ENCODE data around the gene KDM3B.
A peak's percentile ranks its signal among the peaks of the same experiment; 100 is the strongest.
"Not testable (repeated sequence)": the region's sequence is repeated elsewhere in the genome, so short reads cannot be mapped to it uniquely, and the experiment has no call there.

Gene KDM3B, protein sequence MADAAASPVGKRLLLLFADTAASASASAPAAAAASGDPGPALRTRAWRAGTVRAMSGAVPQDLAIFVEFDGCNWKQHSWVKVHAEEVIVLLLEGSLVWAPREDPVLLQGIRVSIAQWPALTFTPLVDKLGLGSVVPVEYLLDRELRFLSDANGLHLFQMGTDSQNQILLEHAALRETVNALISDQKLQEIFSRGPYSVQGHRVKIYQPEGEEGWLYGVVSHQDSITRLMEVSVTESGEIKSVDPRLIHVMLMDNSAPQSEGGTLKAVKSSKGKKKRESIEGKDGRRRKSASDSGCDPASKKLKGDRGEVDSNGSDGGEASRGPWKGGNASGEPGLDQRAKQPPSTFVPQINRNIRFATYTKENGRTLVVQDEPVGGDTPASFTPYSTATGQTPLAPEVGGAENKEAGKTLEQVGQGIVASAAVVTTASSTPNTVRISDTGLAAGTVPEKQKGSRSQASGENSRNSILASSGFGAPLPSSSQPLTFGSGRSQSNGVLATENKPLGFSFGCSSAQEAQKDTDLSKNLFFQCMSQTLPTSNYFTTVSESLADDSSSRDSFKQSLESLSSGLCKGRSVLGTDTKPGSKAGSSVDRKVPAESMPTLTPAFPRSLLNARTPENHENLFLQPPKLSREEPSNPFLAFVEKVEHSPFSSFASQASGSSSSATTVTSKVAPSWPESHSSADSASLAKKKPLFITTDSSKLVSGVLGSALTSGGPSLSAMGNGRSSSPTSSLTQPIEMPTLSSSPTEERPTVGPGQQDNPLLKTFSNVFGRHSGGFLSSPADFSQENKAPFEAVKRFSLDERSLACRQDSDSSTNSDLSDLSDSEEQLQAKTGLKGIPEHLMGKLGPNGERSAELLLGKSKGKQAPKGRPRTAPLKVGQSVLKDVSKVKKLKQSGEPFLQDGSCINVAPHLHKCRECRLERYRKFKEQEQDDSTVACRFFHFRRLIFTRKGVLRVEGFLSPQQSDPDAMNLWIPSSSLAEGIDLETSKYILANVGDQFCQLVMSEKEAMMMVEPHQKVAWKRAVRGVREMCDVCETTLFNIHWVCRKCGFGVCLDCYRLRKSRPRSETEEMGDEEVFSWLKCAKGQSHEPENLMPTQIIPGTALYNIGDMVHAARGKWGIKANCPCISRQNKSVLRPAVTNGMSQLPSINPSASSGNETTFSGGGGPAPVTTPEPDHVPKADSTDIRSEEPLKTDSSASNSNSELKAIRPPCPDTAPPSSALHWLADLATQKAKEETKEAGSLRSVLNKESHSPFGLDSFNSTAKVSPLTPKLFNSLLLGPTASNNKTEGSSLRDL (N-terminal part only)

DNA sequence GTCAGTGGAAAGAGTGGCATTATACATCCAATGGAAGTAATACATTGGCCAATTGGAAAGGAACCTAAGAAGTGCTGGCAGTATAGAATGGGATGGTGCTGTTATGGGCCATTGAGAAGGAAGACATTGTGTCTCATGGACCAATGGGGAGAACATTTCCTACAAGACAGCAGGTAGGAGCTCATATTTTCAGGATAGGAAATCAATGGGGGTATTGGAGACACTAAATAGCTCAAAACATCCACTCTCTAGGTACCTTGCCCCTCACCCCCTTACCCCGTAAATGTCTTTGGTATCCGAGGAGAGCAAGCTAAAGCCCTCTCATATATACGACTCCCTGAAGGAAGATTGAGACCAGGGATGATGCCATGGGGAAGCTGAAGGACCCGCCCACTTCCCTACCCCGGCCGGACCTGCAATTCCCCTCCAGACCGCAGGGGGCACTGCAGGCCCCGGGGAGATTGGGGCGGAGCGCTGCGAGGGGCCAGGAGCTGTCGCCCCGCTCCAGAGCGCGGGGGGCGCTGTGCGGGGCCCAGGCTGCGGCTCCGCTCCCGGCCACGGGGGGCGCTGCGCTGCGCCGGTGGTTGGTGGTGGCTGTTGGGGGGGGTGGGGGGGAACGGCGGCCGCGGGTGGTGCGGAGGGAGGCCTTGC is at the start of gene KDM3B:
Gene KDM3B, plus strand, starts transcription at position 615 of the 651 bp plus-strand sequence. CDS start 111 bp downstream, outside the sequence.
- no peaks in the 10 kb centered on the region for H3K9me3 ChIP-seq (ENCODE audit: control insufficient read depth in 1 of 2, low read length in 2 of 2)
- H3K4me1 ChIP-seq (ENCODE audit: control insufficient read depth in 1 of 2, insufficient read depth in 2 of 2, low read length in 2 of 2), result peaks cover 14 to 23% of the 10 kb centered on the region in 2 donors
- H3K27me3 ChIP-seq (ENCODE audit: low read depth, low read length), result no peaks in the 10 kb centered on the region

DNA sequence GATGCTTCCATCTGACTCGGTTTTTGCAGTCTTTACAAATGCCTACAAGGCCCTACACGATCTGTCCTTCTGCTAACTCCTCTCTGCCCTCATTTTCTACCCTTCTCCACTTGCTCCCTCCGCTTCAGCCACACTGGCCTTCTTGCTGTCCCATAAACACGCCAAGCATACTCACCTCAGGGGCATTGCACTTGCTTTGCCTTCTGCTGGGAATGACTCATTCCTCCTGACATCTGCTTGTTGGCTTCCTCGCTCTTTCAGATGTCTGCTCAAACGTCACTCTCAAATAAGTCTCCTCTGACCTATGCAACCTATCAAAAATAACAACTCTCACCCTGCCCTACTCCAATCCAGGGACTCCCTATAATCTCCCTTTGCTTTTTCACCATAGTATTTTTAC is 49.1 kb upstream of the KDM3B start:
- Histone ChIP-seq H3K9me3 (ENCODE audit: control insufficient read depth in 1 of 2, low read length in 2 of 2) (no peaks in the 10 kb centered on the region), H3K4me3 (ENCODE audit: low read depth in 1 of 2, low read length in 2 of 2) (no peak overlapping the region), H3K4me1 (ENCODE audit: control insufficient read depth in 1 of 2, insufficient read depth in 2 of 2, low read length in 2 of 2) (no peaks in the 10 kb centered on the region), H3K27me3 (ENCODE audit: low read depth, low read length) (no peaks in the 10 kb centered on the region), H3K27ac (ENCODE audit: low read length) (no peak overlapping the region), H3K36me3 (ENCODE audit: control insufficient read depth in 1 of 2, insufficient read depth in 2 of 2, low read length in 2 of 2) (no peaks in the 10 kb centered on the region)

More for the DNA sequence above, at the start of gene KDM3B:
- Histone ChIP-seq H3K27ac (ENCODE audit: low read length) (peak within 1 kb of the TSS; percentile 92), H3K36me3 (ENCODE audit: control insufficient read depth in 1 of 2, insufficient read depth in 2 of 2, low read length in 2 of 2) (peaks cover 15 to 31% of the 10 kb centered on the region in 2 donors), H3K4me3 (ENCODE audit: low read depth in 1 of 2, low read length in 2 of 2) (peak within 1 kb of the TSS; percentile 76 to 95)

DNA sequence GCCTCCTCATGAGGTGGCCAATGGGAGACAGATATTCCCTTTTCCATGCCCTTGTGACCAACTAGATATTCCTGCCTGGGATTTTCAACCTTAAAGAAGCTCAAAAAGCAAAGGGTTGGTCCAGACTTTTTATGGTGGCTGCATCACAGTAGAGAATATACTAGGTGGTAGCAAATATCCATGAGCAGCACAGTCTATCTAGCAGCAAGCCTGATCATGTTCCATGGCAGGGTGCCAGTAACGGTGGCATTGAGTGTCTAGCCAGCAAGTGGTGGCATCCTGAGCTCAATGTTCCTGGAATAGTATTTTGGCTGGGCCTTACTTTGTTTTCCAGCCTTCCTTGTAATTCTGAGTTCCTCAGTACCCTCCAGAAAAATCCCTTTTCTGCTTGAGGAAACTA is 46.7 kb upstream of the KDM3B start:
- H3K36me3 ChIP-seq (ENCODE audit: control insufficient read depth in 1 of 2, insufficient read depth in 2 of 2, low read length in 2 of 2), result no peaks in the 10 kb centered on the region
- no peak overlapping the region for H3K27ac ChIP-seq (ENCODE audit: low read length)
- H3K4me1 ChIP-seq (ENCODE audit: control insufficient read depth in 1 of 2, insufficient read depth in 2 of 2, low read length in 2 of 2), result no peaks in the 10 kb centered on the region
- H3K27me3 ChIP-seq (ENCODE audit: low read depth, low read length), result no peaks in the 10 kb centered on the region
- no peak overlapping the region for H3K4me3 ChIP-seq (ENCODE audit: low read depth in 1 of 2, low read length in 2 of 2)
- no peaks in the 10 kb centered on the region for H3K9me3 ChIP-seq (ENCODE audit: control insufficient read depth in 1 of 2, low read length in 2 of 2)

DNA sequence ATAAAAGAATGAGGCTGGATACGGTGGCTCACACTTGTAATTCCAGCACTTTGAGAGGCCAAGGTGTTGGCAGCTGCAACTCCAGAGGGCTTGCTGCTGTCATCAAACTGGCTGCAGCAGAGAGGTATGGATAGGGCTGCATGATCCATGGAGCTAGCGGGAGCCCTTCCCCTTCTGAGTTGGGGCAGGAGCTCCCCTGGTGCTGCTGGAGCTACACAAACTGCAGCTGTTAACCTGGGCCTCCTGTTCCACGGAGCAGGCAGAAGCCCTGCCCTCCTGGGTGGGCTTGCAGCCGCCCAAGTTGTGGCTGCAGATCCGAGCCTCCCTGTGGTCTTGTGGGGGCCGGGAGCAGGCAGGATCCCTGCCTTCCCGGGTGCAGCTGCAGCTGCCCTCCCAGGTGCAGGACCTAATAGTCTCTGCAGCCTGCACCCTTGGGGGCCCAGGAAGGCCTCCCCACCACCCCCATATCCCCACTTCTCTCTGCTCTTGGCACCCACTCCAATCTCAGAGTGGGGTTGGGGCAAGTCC is 36.7 kb upstream of the KDM3B start:
- H3K27me3 ChIP-seq (ENCODE audit: low read depth, low read length), result no peaks in the 10 kb centered on the region
- H3K27ac ChIP-seq (ENCODE audit: low read length), result no peak overlapping the region
- no peaks in the 10 kb centered on the region for H3K36me3 ChIP-seq (ENCODE audit: control insufficient read depth in 1 of 2, insufficient read depth in 2 of 2, low read length in 2 of 2)
- H3K9me3 ChIP-seq (ENCODE audit: control insufficient read depth in 1 of 2, low read length in 2 of 2), result no peaks in the 10 kb centered on the region
- no peak overlapping the region for H3K4me3 ChIP-seq (ENCODE audit: low read depth in 1 of 2, low read length in 2 of 2)
- no peaks in the 10 kb centered on the region for H3K4me1 ChIP-seq (ENCODE audit: control insufficient read depth in 1 of 2, insufficient read depth in 2 of 2, low read length in 2 of 2)

DNA sequence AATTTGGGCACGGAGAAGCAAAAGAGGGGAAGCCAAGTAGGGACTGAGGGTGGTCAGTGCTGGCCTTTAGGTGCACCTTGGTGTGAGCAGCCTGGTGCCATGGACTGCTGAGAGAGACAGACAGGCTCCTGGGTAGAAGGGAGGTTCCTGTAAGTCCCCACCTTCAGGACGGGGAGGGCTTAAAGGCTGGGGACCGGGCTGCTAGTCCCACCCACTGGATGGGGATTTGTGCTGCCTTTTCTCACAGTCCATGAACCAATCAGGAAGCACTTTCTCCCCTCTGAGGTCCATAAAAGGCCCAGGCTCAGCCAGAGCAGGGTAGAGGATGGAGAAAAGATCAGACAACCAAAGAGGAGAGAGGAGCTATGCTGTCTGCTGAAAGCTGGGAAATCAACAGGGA is 36.1 kb upstream of the KDM3B start:
- Histone ChIP-seq H3K27me3 (ENCODE audit: low read depth, low read length) (no peaks in the 10 kb centered on the region), H3K36me3 (ENCODE audit: control insufficient read depth in 1 of 2, insufficient read depth in 2 of 2, low read length in 2 of 2) (no peaks in the 10 kb centered on the region), H3K4me1 (ENCODE audit: control insufficient read depth in 1 of 2, insufficient read depth in 2 of 2, low read length in 2 of 2) (no peaks in the 10 kb centered on the region), H3K27ac (ENCODE audit: low read length) (no peak overlapping the region), H3K4me3 (ENCODE audit: low read depth in 1 of 2, low read length in 2 of 2) (no peak overlapping the region), H3K9me3 (ENCODE audit: control insufficient read depth in 1 of 2, low read length in 2 of 2) (no peaks in the 10 kb centered on the region)

DNA sequence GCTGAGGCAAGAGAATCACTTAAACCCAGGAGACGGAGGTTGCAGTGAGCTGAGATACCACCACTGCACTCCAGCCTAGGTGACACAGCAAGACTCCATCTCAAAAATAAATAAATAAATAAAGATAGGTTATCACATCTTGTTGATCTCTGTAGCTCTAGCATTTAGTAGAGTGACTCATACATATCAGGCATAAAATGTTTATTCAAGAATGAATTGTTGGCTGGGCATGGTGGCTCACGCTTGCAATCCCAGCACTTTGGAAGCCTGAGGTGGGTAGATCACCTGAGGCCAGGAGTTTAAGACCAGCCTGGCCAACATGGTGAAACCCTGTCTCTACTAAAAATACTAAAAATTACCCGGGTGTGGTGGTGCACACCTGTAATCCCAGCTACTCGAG is 34.3 kb upstream of the KDM3B start:
- H3K27ac ChIP-seq (ENCODE audit: low read length); H3K4me3 ChIP-seq (ENCODE audit: low read depth in 1 of 2, low read length in 2 of 2); H3K27me3 ChIP-seq (ENCODE audit: low read depth, low read length); H3K9me3 ChIP-seq (ENCODE audit: control insufficient read depth in 1 of 2, low read length in 2 of 2); H3K4me1 ChIP-seq (ENCODE audit: control insufficient read depth in 1 of 2, insufficient read depth in 2 of 2, low read length in 2 of 2); H3K36me3 ChIP-seq (ENCODE audit: control insufficient read depth in 1 of 2, insufficient read depth in 2 of 2, low read length in 2 of 2): not testable (repeated sequence)

DNA sequence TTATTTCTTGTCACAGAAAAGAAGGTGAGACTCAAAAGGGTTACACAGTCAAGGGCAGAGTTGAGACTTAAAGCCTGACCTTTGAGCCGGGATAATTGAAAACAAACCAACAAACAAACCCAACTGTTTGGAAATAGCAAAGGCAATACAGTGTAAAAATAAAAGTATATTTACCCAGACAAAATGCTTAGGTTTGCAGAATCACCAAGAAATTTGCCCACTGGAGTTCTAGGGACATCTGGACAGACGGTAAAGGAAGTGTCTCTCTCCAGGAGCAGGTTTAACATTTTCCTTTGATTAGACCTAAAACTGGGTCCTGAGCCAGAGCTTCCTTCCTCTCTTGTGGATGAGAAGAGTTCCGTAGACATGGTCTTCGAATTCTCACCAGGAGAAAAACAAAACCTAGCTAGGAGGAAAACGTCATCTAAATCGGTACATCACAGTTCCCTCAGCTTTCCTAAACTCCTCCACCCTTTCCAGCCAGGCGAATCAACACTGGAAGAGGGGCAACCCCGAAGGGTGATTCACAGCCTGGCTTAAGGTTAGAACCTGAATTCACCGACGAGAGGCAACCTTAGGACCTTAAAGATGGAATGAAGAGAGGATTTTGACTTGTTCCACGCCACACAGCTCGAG is 21.6 kb upstream of the KDM3B start:
- Histone ChIP-seq H3K27ac (ENCODE audit: low read length) (peak overlapping the region; percentile 5), H3K4me1 (ENCODE audit: control insufficient read depth in 1 of 2, insufficient read depth in 2 of 2, low read length in 2 of 2) (peaks cover 4 to 13% of the 10 kb centered on the region in 2 donors), H3K27me3 (ENCODE audit: low read depth, low read length) (no peaks in the 10 kb centered on the region), H3K36me3 (ENCODE audit: control insufficient read depth in 1 of 2, insufficient read depth in 2 of 2, low read length in 2 of 2) (no peaks in the 10 kb centered on the region), H3K9me3 (ENCODE audit: control insufficient read depth in 1 of 2, low read length in 2 of 2) (no peaks in the 10 kb centered on the region), H3K4me3 (ENCODE audit: low read depth in 1 of 2, low read length in 2 of 2) (peak overlapping the region; percentile 75 to 88)

DNA sequence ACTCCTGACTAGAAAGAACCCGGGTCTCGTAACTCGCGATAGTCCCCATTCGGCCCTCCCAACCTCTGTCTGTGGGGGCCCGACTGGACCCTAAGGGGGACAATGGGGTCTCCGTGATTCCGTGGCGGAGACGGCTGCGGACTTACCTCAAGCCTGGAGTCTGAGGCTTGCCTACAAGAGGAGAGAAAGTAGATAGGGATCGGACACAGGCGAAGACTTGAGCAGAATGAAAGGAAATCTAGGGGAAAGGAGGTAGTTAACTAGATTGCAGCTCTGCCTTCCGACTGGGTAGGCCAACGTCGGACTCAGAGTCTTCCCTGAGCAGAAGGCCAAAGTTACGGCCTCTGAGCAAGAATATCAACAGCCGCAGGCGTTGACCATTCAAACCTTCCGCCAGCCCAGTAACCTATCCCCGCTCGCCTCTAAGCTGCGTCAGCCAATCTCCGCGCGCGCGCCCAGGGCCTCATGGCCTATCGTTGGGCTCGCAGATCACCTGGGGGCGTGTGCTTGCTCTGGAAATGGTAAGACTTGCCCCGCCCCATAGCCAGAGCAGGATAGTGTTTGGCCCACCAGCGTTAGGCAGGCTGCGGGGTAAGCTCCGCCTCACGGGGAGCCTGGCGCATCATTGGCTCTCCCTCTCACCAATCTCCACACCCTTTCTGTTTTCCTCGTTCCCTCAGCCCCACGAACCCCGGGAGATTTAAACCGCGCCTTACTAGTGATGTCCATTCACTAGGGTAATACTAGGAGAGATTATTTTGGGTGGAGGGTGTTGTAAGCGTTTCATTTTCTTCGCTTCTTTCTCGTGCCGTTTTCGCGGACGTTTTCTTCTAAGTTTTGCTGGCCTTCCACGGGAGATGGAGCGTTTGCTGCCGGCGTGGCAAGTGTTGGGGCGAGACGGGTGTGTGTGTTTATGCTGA is 20.8 kb upstream of the KDM3B start, which contains the start of gene CDC25C:
Gene CDC25C, minus strand, starts transcription at position 356 of the 920 bp plus-strand sequence. CDS start 624 bp downstream, outside the sequence.
- Histone ChIP-seq H3K9me3 (ENCODE audit: control insufficient read depth in 1 of 2, low read length in 2 of 2) (no peaks in the 10 kb centered on the region), H3K4me1 (ENCODE audit: control insufficient read depth in 1 of 2, insufficient read depth in 2 of 2, low read length in 2 of 2) (peaks cover 4 to 13% of the 10 kb centered on the region in 2 donors), H3K36me3 (ENCODE audit: control insufficient read depth in 1 of 2, insufficient read depth in 2 of 2, low read length in 2 of 2) (no peaks in the 10 kb centered on the region), H3K27me3 (ENCODE audit: low read depth, low read length) (no peaks in the 10 kb centered on the region), H3K4me3 (ENCODE audit: low read depth in 1 of 2, low read length in 2 of 2) (peak within 1 kb of the TSS; percentile 75 to 88), H3K27ac (ENCODE audit: low read length) (peak within 1 kb of the TSS; percentile 5)

DNA sequence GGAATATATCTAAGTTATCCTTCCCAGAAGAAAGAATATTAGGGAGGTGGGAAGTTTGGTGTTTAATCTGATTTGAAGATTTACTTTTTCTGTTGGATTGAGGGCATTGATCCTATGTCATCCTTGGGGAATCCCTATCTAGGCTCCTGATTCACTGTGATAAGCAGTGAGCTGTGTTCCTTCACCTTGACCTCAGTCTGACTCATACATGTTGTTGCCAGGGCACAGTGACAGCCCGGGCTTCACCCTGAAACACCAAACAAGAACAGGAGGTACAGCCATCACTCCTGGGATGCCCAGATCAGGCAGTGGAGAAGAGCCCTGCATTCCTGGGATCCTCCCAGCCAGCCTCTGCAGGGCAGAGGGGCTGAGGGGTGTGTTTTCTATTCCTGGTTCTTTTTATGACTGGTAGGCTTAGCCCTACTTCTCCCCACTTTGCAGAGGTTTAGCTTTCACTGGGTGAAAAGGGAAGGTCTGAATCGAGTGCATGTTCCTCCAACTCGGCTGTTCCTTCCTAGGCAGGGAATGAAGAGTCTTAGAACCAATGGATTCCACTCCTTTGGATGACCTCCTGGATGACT is 17.5 kb upstream of the KDM3B start:
- Histone ChIP-seq H3K27ac (ENCODE audit: low read length) (no peak overlapping the region), H3K36me3 (ENCODE audit: control insufficient read depth in 1 of 2, insufficient read depth in 2 of 2, low read length in 2 of 2) (no peaks in the 10 kb centered on the region), H3K9me3 (ENCODE audit: control insufficient read depth in 1 of 2, low read length in 2 of 2) (no peaks in the 10 kb centered on the region), H3K4me3 (ENCODE audit: low read depth in 1 of 2, low read length in 2 of 2) (no peak overlapping the region), H3K4me1 (ENCODE audit: control insufficient read depth in 1 of 2, insufficient read depth in 2 of 2, low read length in 2 of 2) (peaks cover 9 to 24% of the 10 kb centered on the region in 2 donors), H3K27me3 (ENCODE audit: low read depth, low read length) (no peaks in the 10 kb centered on the region)
